G401.6 (cell line): ENCODE data around the gene ERC1.

ENCODE experiments used
- FAIRE-seq: peaks from 2 replicates; lab custom pipeline; 2012; peaks lifted over from hg19 to GRCh38; lab: Jason Lieb, UNC

The ERC1 gene

GRCh38 chr12:1360441-1361210 is 369.6 kb downstream of the ERC1 start:
- no peak for FAIRE-seq

GRCh38 chr12:1362143-1362662 is 371.2 kb downstream of the ERC1 start:
- FAIRE-seq: no peak

GRCh38 chr12:1365703-1366102 is 374.7 kb downstream of the ERC1 start:
- no peak for FAIRE-seq

GRCh38 chr12:1367331-1368291 is 376.6 kb downstream of the ERC1 start:
- no peak for FAIRE-seq

- FAIRE-seq: no peak
Measured at GRCh38 chr12:1369460-1369859, 378.4 kb downstream of the ERC1 start.

- no peak for FAIRE-seq
Measured at GRCh38 chr12:1369938-1370500, 379.0 kb downstream of the ERC1 start.

- no peak for FAIRE-seq
Measured at GRCh38 chr12:1373901-1374735, 383.1 kb downstream of the ERC1 start.

GRCh38 chr12:1375323-1375722 is 384.3 kb downstream of the ERC1 start:
- no peak for FAIRE-seq

- FAIRE-seq: no peak
Measured at GRCh38 chr12:1377117-1377516, 386.1 kb downstream of the ERC1 start.

- no peak for FAIRE-seq
Measured at GRCh38 chr12:1377681-1378080, 386.7 kb downstream of the ERC1 start.

- no peak for FAIRE-seq
Measured at GRCh38 chr12:1380171-1380851, 389.3 kb downstream of the ERC1 start.

- no peak for FAIRE-seq
Measured at GRCh38 chr12:1382151-1382550, 391.1 kb downstream of the ERC1 start.

GRCh38 chr12:1382826-1383225 is 391.8 kb downstream of the ERC1 start:
- FAIRE-seq: no peak

- no peak for FAIRE-seq
Measured at GRCh38 chr12:1383758-1384157, 392.7 kb downstream of the ERC1 start.

- FAIRE-seq: no peak
Measured at GRCh38 chr12:1384910-1385309, 393.9 kb downstream of the ERC1 start.

- no peak for FAIRE-seq
Measured at GRCh38 chr12:1391722-1392121, 400.7 kb downstream of the ERC1 start.

GRCh38 chr12:1395421-1395955 is 404.5 kb downstream of the ERC1 start:
- FAIRE-seq: no peak

- no peak for FAIRE-seq
Measured at GRCh38 chr12:1398673-1399072, 407.6 kb downstream of the ERC1 start.

GRCh38 chr12:1401891-1402290 is 410.9 kb downstream of the ERC1 start:
- FAIRE-seq: no peak

GRCh38 chr12:1403417-1403816 is 412.4 kb downstream of the ERC1 start:
- no peak for FAIRE-seq

GRCh38 chr12:1405619-1406018 is 414.6 kb downstream of the ERC1 start:
- FAIRE-seq: no peak
